Immature natural killer cell (primary cell): ENCODE results near the gene SPARC. TPM values are rescaled to one million over a fixed set of nuclear protein-coding genes. Genes with fewer than 3 reads are reported as not detected.

ENCODE experiments used
- DNase-seq, 3 donors: peaks; one replicate each; pipeline ENCODE4 v3.0.0; 2022; ENCODE audit warnings: mixed read lengths in 1 of 3
- H3K27ac Mint-ChIP-seq, 6 donors: one replicate each; pipeline ENCODE4 v1.8.0; 2020; ENCODE audit warnings: mixed read lengths in 6 of 6, mild to moderate bottlenecking in 5 of 6, inconsistent platforms in 4 of 6, moderate library complexity in 3 of 6
- H3K27me3 Mint-ChIP-seq, 3 donors: one replicate each; pipeline ENCODE4 v1.8.0; 2020 to 2021; ENCODE audit warnings: low read depth in 3 of 3, mild to moderate bottlenecking in 3 of 3, mixed read lengths in 3 of 3, moderate library complexity in 3 of 3, inconsistent platforms in 1 of 3
- H3K36me3 Mint-ChIP-seq, 3 donors: one replicate each; pipeline ENCODE4 v1.8.0; 2020; ENCODE audit warnings: mixed read lengths in 3 of 3, inconsistent platforms in 2 of 3, mild to moderate bottlenecking in 2 of 3
- H3K4me1 Mint-ChIP-seq, 2 donors: one replicate each; pipeline ENCODE4 v1.8.0; 2020; ENCODE audit warnings: inconsistent platforms in 2 of 2, mild to moderate bottlenecking in 2 of 2, mixed read lengths in 2 of 2, moderate library complexity in 1 of 2
- H3K4me3 Mint-ChIP-seq, 5 donors: one replicate each; pipeline ENCODE4 v1.8.0; 2020; ENCODE audit warnings: mild to moderate bottlenecking in 5 of 5, mixed read lengths in 5 of 5, inconsistent platforms in 3 of 5, moderate library complexity in 3 of 5
- H3K9me3 Mint-ChIP-seq, 6 donors: one replicate each; pipeline ENCODE4 v1.8.0; 2020; ENCODE audit warnings: mild to moderate bottlenecking in 6 of 6, mixed read lengths in 6 of 6, inconsistent platforms in 4 of 6, moderate library complexity in 3 of 6
- polyA plus RNA-seq, 3 donors: library from polyadenylated mRNA; unstranded; fragments of 300-500 nt; fragmentation: Illumina TruSeq; gene quantifications; one replicate each; pipeline ENCODE4 v1.2.3, GENCODE V29; 2021

Gene SPARC
- polyA plus RNA-seq, 3 donors from 2014 or later = 5.1 to 34.4 (median 9.8) TPM

DNA sequence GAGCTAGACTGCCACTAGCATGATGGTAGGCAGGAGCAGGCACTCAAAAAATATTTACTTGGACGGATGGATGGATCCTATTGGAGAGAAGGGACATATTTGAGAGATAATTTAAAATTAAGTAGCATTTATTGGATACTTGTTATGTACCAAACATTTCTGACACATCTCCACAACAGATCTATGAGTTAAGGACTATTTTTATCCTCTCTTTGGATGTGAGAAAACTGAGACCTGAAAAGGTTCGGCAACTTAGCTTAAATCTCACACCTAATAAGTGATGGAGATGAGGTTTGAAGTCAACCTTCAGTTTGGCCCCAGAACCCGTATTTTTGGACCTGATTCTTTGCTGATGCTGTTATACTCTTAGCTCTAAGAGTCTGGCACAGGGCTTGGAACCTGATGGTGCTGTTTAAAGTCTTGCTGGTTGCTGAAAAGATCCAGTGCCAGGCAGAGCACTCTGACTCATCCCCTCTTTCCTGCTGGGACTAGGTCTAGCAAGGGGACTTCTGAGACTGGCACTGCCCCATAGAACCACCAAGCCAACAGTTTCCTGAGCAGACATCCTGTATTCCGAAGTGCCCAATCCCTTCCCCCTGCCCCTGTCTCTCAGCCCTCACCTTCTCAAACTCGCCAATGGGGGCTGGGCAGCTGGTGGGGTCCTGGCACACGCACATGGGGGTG is 15.6 kb downstream of the SPARC start:
- H3K9me3 Mint-ChIP-seq = no peaks in the 10 kb centered on the region
- H3K36me3 Mint-ChIP-seq = no peaks in the 10 kb centered on the region
- peaks cover 0 to 5% (median 0%) of the 10 kb centered on the region in 3 donors for H3K27me3 Mint-ChIP-seq
- no peaks in the 10 kb centered on the region for H3K4me1 Mint-ChIP-seq
- no peak for DNase-seq
- H3K27ac Mint-ChIP-seq = peak overlapping the region in 1 of 6 donors; percentile 80
- no peak overlapping the region for H3K4me3 Mint-ChIP-seq

DNA sequence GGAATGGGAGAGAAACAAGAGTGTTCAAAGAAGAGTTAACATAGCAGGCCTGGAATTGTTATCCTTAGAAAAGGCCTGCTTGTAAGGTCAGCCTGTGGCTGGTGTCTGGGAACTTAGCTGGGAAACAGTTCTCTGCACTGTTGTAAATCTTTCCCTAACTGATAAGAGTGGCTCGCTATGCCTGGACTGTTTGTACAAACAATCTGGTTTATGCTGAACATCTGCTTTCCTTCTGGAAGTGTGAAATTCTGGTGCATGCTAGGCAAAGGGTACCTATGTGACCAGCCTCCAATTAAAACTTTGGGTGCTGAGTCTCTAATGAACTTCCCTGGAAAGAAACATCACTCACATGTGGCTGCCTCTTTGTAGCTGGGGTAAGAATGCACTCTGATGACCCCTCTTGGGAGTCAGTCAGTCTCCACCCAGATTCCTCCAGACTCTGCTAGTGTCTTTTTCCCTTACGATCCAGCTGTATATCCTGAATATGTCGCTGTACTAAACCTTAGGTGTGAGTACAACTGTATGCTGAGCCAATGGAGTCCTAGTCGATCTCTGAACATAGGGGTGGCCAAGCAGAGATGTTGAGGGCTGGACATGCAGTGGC is 16.5 kb downstream of the SPARC start:
- H3K27ac Mint-ChIP-seq = no peak overlapping the region

DNA sequence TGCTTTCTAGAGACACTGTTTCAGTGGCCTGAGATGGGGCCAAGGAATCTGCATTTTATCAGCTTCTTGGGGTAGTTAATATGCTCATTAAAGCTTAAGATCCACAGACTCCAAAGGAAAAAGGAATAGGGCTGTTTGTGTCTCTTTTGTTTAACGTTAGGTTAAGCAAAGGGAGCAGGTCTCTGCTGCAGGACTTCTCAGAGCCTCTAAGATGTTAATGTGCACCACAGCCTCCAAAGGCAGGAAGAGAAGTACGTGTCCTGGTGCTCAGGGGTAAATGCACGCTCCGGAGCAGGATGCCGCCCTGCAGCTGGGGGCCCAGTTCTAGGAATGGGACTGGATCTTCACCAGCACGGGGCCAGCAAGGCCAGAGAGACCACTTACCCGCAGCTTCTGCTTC is 19.6 kb downstream of the SPARC start:
- Mint-ChIP-seq H3K27ac (no peak overlapping the region), H3K36me3 (no peaks in the 10 kb centered on the region), H3K9me3 (no peaks in the 10 kb centered on the region), H3K27me3 (peaks cover 0 to 3% (median 0%) of the 10 kb centered on the region in 3 donors), H3K4me3 (no peak overlapping the region), H3K4me1 (peaks cover 0 to 3% of the 10 kb centered on the region in 2 donors)
- DNase-seq = no peak

More for the DNA sequence above, 16.5 kb downstream of the SPARC start:
- DNase-seq = no peak
- H3K36me3 Mint-ChIP-seq = no peaks in the 10 kb centered on the region
- H3K4me3 Mint-ChIP-seq = no peak overlapping the region
- peaks cover 0 to 5% (median 0%) of the 10 kb centered on the region in 3 donors for H3K27me3 Mint-ChIP-seq
- no peaks in the 10 kb centered on the region for H3K9me3 Mint-ChIP-seq
- H3K4me1 Mint-ChIP-seq = no peaks in the 10 kb centered on the region

DNA sequence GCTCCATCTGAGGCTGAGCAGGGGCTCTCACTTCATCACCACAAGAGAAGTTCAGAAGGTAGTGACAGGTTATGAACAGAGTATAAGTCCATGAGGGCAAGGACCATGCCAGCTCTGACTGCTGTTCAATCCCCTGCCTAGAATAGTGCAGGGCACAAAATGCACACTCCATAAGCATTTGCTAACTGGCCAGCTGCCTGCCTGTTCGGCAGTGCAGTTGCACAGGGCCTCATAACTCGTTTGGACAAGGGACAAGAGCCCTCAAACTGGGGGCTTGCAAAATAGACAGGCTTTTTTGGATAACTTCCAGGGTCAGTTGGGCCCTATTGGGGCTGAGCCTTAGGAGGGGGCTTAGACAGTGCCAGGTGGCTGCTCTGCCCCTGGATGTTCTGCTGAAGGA is 21.1 kb downstream of the SPARC start:
- H3K27me3 Mint-ChIP-seq = peaks cover 0 to 3% (median 0%) of the 10 kb centered on the region in 3 donors
- H3K4me3 Mint-ChIP-seq = no peak overlapping the region
- peaks cover 0 to 3% of the 10 kb centered on the region in 2 donors for H3K4me1 Mint-ChIP-seq
- no peaks in the 10 kb centered on the region for H3K36me3 Mint-ChIP-seq
- H3K9me3 Mint-ChIP-seq = no peaks in the 10 kb centered on the region
- no peak for DNase-seq
- no peak overlapping the region for H3K27ac Mint-ChIP-seq

DNA sequence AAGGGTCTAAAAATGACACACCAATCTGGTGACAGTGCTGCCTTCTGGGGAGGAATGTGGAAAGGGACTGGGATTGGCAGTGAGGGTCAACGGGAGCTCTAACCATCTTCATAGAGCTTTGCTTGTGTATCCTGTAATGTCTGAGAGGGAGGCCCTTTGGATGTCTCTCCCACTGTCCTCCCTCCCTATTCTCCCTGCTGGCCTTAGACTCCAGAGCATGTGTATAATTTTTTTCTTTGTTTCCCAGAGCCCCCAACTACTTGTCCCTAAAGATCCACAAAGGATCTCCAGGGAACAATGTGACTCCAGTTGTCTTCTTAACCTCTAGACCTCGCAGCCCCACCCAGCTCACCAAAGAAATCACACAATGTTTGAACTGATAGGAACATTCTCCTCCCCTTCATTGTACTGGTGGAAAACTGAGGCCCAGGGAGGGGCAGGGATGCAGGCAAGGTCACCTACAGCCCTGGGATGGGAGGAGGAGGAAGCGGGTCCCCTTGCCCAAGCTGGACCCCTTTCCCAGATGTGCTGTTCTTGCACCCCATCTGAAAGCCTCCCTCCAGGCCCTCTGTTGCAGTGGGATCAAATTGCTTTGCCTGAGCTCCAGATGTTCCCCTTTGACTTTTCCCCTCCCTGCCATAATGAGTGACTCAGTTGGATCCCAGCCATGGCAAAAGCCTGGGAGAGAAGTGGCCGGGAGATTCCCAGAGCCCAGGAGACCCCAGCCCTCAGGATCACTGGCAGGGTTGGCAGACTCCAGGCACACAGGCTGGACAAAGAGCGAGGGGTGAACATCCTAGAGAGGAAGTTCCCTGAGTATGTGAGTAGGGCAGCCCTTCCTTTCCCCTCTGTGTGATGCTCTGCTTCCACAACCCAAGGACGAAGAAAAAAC is 21.8 kb downstream of the SPARC start:
- Mint-ChIP-seq H3K9me3 (no peaks in the 10 kb centered on the region), H3K27me3 (peaks cover 0 to 3% (median 0%) of the 10 kb centered on the region in 3 donors), H3K4me1 (peaks cover 0 to 3% of the 10 kb centered on the region in 2 donors), H3K4me3 (no peak overlapping the region), H3K36me3 (no peaks in the 10 kb centered on the region), H3K27ac (peak overlapping the region in 1 of 6 donors; percentile 17)
- no peak for DNase-seq

DNA sequence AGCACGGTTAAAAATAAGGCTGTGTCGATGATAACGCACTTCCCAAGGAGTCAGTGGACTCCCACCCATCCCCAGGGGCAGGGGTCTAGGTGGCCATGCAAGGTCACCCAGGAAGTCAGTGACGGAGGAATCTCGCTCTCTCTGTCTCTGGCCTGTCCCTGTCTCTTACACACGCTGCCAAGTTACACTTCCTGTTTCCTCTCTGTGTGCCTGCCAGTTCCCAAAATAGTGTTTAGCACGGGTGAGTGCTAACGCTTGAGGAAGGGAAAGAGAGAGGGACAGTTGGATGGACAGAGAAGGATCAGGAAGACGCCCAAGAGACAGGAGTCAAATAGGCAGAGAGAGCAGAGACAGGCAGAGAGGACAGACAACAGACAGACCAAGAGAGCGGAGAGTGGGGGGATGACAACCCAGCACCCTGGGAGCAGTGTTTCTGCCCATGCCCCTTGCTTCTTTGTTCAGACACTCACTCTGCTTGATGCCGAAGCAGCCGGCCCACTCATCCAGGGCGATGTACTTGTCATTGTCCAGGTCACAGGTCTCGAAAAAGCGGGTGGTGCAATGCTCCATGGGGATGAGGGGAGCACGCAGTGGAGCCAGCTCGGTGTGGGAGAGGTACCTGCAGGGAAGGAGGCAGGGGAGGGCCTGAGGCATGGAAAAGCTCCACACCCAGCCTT is 23.0 kb downstream of the SPARC start:
- H3K27me3 Mint-ChIP-seq = peaks cover 0 to 4% (median 1%) of the 10 kb centered on the region in 3 donors
- peaks cover 0 to 5% of the 10 kb centered on the region in 2 donors for H3K4me1 Mint-ChIP-seq
- no peak overlapping the region for H3K27ac Mint-ChIP-seq
- H3K4me3 Mint-ChIP-seq = no peak overlapping the region
- H3K36me3 Mint-ChIP-seq = no peaks in the 10 kb centered on the region
- H3K9me3 Mint-ChIP-seq = no peaks in the 10 kb centered on the region
- no peak for DNase-seq

DNA sequence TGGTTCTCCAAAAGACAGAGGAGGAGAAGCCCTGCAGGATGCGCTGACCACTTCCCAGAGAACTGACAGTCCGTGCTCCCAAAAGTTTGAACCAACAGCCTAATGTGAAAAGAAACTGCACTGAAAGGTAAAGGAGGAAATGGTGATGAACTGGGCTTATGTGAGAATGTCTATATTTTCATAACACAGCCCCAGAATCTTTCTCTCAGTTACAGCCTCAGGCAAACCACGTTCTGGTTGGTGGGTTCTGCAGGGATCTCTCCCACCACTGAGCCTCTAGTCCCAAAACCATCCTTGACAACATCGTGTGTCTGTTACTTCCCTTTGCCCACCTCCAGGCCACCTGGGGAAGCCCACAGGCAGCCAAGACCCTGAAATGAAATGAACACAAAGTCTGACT is 23.9 kb downstream of the SPARC start:
- H3K4me1 Mint-ChIP-seq = peaks cover 0 to 5% of the 10 kb centered on the region in 2 donors
- no peaks in the 10 kb centered on the region for H3K36me3 Mint-ChIP-seq
- H3K9me3 Mint-ChIP-seq = no peaks in the 10 kb centered on the region
- H3K27me3 Mint-ChIP-seq = peaks cover 0 to 2% (median 1%) of the 10 kb centered on the region in 3 donors
- H3K27ac Mint-ChIP-seq = no peak overlapping the region
- no peak for DNase-seq
- no peak overlapping the region for H3K4me3 Mint-ChIP-seq

DNA sequence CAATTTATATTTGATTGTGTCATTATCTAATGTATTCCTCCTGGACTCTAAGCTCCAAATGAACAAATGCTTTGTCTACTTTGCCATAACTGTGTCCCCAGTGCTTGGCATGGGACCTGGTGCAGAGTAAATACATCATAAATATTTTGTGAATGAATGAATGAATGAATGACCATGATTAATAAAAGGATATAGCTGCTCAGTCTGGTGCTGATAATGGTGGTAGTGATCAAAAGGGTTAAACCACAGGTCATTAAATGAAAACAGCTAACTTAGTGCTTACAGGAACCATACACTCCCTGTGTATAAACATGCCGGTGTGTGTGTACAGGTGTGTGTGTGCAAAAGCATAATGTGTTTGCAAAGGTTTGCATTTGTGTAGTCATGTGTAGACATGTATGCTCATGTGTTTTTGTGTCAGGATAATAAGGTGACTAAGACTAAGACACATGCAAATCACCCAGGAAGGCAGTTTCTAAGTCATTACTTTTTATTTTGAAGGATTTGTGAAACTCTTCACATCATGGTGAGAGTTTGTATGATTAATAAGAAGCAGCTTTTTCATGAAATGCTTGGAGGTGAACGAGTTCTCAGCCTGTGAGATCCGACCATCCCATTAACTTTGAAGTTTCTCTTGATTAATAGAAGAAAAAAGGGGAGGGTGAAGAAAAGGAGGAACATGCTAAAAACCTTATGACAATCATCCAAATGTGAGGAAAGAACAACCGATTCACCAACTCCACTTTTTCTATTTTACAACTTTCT is 24.6 kb downstream of the SPARC start:
- Mint-ChIP-seq H3K36me3 (no peaks in the 10 kb centered on the region), H3K27me3 (peaks cover 0 to 2% (median 1%) of the 10 kb centered on the region in 3 donors), H3K27ac (no peak overlapping the region), H3K9me3 (no peaks in the 10 kb centered on the region), H3K4me3 (no peak overlapping the region), H3K4me1 (peaks cover 0 to 5% of the 10 kb centered on the region in 2 donors)
- no peak for DNase-seq

DNA sequence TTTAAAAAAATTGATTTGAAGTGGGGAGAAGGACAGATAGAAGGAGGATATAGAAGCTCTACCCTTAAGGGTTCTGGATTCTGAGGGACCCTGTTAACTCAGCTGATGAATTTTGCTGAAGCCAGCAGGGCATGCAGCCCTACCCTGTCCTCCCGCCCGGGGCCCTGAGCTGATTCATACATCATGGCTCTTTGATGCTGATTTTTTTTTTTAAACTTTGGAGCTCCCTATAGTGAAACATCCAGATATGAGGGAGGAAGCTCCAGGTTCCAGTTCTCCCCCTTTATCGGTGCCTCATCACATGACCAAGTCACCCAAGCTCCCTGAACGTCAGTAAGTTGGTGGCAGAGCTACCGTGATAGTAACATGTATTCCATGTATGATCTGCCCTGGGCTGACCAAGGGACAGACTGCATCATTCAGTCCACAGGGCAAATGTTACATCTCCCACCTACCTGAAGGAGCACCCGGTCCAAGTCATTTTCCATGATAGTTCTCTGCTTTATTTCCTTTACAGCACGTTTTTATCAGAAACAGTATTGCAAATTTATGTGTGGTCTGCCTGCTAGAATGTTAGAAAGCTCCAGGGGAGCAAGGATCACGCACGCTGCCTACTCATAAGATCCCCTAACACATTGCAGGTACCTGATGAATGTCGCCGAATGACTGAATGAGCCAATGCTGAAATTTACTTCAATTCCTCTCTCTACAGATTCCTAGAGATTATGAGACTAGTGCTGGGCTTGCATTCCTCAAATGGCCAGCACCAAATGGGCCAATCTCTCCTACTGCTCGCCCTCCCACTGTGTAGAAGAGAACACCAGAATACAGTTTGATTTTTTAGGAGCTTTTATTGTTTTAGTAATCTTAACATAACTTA is 25.9 kb downstream of the SPARC start:
- no peak for DNase-seq
- H3K27me3 Mint-ChIP-seq = peaks cover 0 to 4% (median 2%) of the 10 kb centered on the region in 3 donors
- no peaks in the 10 kb centered on the region for H3K36me3 Mint-ChIP-seq
- peaks cover 0 to 5% of the 10 kb centered on the region in 2 donors for H3K4me1 Mint-ChIP-seq
- H3K27ac Mint-ChIP-seq = no peak overlapping the region
- no peak overlapping the region for H3K4me3 Mint-ChIP-seq
- no peaks in the 10 kb centered on the region for H3K9me3 Mint-ChIP-seq

DNA sequence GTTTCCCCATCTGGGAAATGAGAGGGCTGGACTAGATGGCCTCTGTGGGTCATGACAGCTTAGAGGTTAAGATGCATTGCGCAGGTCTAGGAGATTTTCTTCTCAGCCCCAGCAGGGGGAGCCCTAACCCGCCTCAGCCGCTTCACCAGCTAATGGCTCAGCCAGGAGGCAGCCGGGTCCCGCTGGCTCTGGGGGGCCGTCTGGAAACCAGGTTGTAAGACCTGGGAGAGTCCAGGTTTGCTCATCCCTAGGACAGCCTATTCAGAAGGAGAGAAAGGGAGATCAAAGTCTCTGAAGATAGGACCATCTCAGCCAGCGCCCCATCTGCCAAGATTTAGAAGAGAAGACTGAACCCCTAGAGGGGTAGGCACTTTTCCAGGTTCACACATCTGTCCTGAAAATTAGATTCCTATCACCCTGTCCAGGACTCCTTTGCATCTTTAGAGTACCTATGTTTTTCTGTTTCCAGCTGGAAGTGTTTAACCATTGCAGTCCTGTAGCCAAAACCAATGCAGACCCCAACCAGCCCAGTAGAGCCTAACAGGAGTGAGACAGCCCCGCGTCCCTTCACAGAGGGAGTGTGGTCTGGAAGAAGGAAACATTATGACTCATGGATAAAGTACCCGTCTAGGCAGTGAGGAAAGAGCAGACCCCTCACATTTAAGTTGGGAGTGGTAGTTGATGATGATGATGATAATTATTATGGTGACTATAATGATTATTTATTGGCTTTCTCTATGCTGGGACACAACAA is 27.5 kb downstream of the SPARC start:
- Mint-ChIP-seq H3K36me3 (no peaks in the 10 kb centered on the region), H3K27ac (no peak overlapping the region), H3K27me3 (peaks cover 0 to 4% (median 2%) of the 10 kb centered on the region in 3 donors), H3K4me1 (peaks cover 0 to 5% of the 10 kb centered on the region in 2 donors), H3K4me3 (no peak overlapping the region), H3K9me3 (no peaks in the 10 kb centered on the region)
- DNase-seq = peak; percentile 70 to 81 (median 77)

DNA sequence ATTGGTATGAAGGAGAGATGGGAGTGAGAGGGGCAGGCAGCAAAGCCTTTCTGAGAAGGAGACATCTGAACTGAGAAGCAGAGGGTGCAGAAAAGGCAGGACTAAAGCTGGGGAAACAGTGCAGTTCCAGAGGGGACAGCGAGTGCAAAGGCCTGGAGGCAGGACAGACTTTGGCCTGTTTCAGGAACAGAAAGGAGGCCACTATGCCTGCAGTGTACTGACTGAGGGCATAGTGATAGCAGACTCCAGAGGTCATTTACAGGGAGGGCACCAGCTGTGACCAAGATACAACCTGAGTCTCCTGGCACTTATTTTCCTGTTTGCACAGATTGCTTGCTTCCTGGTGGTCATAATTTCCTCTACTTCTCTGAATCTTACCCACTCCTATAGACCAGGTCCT is 29.6 kb downstream of the SPARC start:
- peaks cover 0 to 2% of the 10 kb centered on the region in 2 donors for H3K4me1 Mint-ChIP-seq
- H3K9me3 Mint-ChIP-seq = no peaks in the 10 kb centered on the region
- H3K27ac Mint-ChIP-seq = no peak overlapping the region
- no peak for DNase-seq
- no peak overlapping the region for H3K4me3 Mint-ChIP-seq
- no peaks in the 10 kb centered on the region for H3K36me3 Mint-ChIP-seq
- peaks cover 2 to 4% (median 2%) of the 10 kb centered on the region in 3 donors for H3K27me3 Mint-ChIP-seq

DNA sequence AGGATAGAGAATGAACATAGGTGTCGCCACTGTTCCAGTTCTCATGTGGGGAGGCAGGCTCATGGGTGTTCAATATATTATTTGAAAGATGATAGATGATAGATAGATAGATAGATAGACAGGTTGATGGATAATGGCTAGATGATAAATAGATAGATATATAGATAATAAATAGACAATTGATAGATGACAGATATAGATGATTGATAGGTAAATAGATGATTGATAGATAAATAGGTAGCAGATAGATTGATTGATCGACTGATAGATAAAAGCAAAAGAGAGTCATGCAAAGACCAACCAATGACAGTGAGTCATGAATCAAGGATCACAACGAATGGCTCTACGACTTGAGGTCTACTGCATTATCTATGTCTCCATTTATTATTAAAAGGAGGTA is 30.4 kb downstream of the SPARC start:
- Mint-ChIP-seq H3K4me3 (no peak overlapping the region), H3K27me3 (peaks cover 2 to 7% (median 2%) of the 10 kb centered on the region in 3 donors), H3K4me1 (peaks cover 0 to 2% of the 10 kb centered on the region in 2 donors), H3K36me3 (no peaks in the 10 kb centered on the region), H3K9me3 (no peaks in the 10 kb centered on the region), H3K27ac (no peak overlapping the region)
- no peak for DNase-seq
